SU-DHL-6 (cell line): ENCODE results near the gene PSMB1.

ENCODE experiments used
- CTCF ChIP-seq: fragments of 200-600 bp; sonication (generic); IDR thresholded peaks from one replicate; pipeline ENCODE4 v1.5.1; 2017; ENCODE audit warnings: antibody characterized with exemption, mild to moderate bottlenecking, low read length, moderate library complexity; ENCODE audit not compliant: insufficient read depth, poor library complexity, severe bottlenecking
- EZH2phosphoT487 ChIP-seq: fragments of 200-600 bp; sonication (generic), shearing (Covaris generic); conservative IDR thresholded peaks from 2 replicates; pipeline ENCODE4 v1.6.1; 2018; ENCODE audit warnings: mild to moderate bottlenecking, antibody characterized with exemption, low read length, moderate library complexity, mixed read lengths

GRCh38 chr6:170564936-170565530 lies 11.9 kb upstream of the PSMB1 start:
- TF ChIP-seq CTCF = no peak
- TF ChIP-seq EZH2phosphoT487 = no peak
